GM12878 (cell line): Measurements from ENCODE around the gene GRIK3. TPM values are rescaled to one million over a fixed set of nuclear protein-coding genes. Genes with fewer than 3 reads are reported as not detected.

Experiments
- ATAC-seq: fragments of 200-7000 bp; cut with Tn5 transposase; 3 replicates; pipeline ENCODE4 v1.9.1; 2020; ENCODE audit warnings: mild to moderate bottlenecking, moderate library complexity
- BruUV-seq: library from RNA; stranded (reverse); fragments of 400-500 nt; replicated peaks from 2 replicates; lab custom pipeline; 2021; lab: Mats Ljungman, UMichigan
- CTCF ChIA-PET: fragments of 300-600 bp; sonication (Branson Sonifier 250); formaldehyde crosslinking; extraction: SDS; loops from one replicate; lab custom pipeline; 2021; ENCODE audit warnings: inconsistent platforms; lab: Yijun Ruan, JAX
- POLR2A ChIA-PET: fragments of 350-600 bp; formaldehyde crosslinking; extraction: SDS; loops from one replicate; lab custom pipeline; 2021; ENCODE audit warnings: inconsistent platforms; lab: Charles Lee
- RAD21 ChIA-PET: fragments of 300-600 bp; sonication (Branson Sonifier 250); formaldehyde crosslinking; loops from one replicate; lab custom pipeline; 2023; ENCODE audit warnings: antibody characterized with exemption; ENCODE audit not compliant: unreplicated experiment; lab: Charles Lee
- SMC1A ChIA-PET: fragments of 300-600 bp; sonication (Branson Sonifier 250); formaldehyde crosslinking; loops from one replicate; lab custom pipeline; 2023; ENCODE audit not compliant: unreplicated experiment, uncharacterized antibody; lab: Charles Lee
- DNase-seq: peaks from one replicate; pipeline ENCODE4 v3.0.0-alpha.2; 2011; ENCODE audit warnings: low read depth, low spot score
- FAIRE-seq: peaks from 3 replicates; lab custom pipeline; 2011; peaks lifted over from hg19 to GRCh38; lab: Jason Lieb, UNC
- H2AFZ ChIP-seq: 2 replicates; pipeline ENCODE4 v1.6.0; 2011; ENCODE audit warnings: low read depth, low read length, control low read depth; ENCODE audit not compliant: control insufficient read depth
- H3K27ac ChIP-seq: 2 replicates; pipeline ENCODE4 v1.5.1; 2011; ENCODE audit warnings: control low read depth; ENCODE audit not compliant: control insufficient read depth, insufficient read depth
- H3K27me3 ChIP-seq, 2 experiments: replicated peaks in 1 of 2; 2 replicates each; pipeline versions ENCODE4 v1.6.0 to v1.6.1; 2011; ENCODE audit warnings: low read length in 1 of 2; ENCODE audit not compliant: control insufficient read depth in 2 of 2, insufficient read depth in 2 of 2
- H3K36me3 ChIP-seq, 2 experiments: 2 replicates each; pipeline ENCODE4 v1.5.1; 2011; ENCODE audit warnings: low read length in 1 of 2; ENCODE audit not compliant: control insufficient read depth in 2 of 2, insufficient read depth in 2 of 2
- H3K4me1 ChIP-seq: 2 replicates; pipeline ENCODE4 v1.6.1; 2011; ENCODE audit warnings: mild to moderate bottlenecking, low read length, moderate library complexity, mixed read lengths; ENCODE audit not compliant: control insufficient read depth, insufficient read depth
- H3K4me2 ChIP-seq: 2 replicates; pipeline ENCODE4 v1.6.0; 2011; ENCODE audit warnings: control low read depth; ENCODE audit not compliant: control insufficient read depth, insufficient read depth
- H3K4me3 ChIP-seq: fragments of 200-600 bp; sonication (generic); 2 replicates; pipeline ENCODE4 v1.5.1; 2016
- H3K79me2 ChIP-seq: 2 replicates; pipeline ENCODE4 v1.6.0; 2011; ENCODE audit warnings: low read length; ENCODE audit not compliant: control insufficient read depth, insufficient read depth
- H3K9ac ChIP-seq: 2 replicates; pipeline ENCODE4 v1.8.0; 2011; ENCODE audit warnings: low read length, control low read depth, mixed read lengths; ENCODE audit not compliant: control insufficient read depth, insufficient read depth
- H3K9me3 ChIP-seq: replicated peaks from 3 replicates; pipeline ENCODE4 v1.5.1; 2011; ENCODE audit warnings: mild to moderate bottlenecking, low read length; ENCODE audit not compliant: control insufficient read depth, insufficient read depth
- H4K20me1 ChIP-seq: 2 replicates; pipeline ENCODE4 v1.6.0; 2011; ENCODE audit not compliant: control insufficient read depth, insufficient read depth
- BACH1 ChIP-seq: fragments of 450-650 bp; IDR thresholded peaks from 2 replicates; pipeline ENCODE4 v1.6.1; 2017; ENCODE audit warnings: mild to moderate bottlenecking, borderline replicate concordance
- BMI1 ChIP-seq: fragments of 450-650 bp; IDR thresholded peaks from 2 replicates; pipeline ENCODE4 v1.6.1; 2016; ENCODE audit warnings: mild to moderate bottlenecking, moderate library complexity, borderline replicate concordance
- DPF2 ChIP-seq: fragments of 450-650 bp; IDR thresholded peaks from 2 replicates; pipeline ENCODE4 v1.6.1; 2017; ENCODE audit warnings: mild to moderate bottlenecking
- EP300 ChIP-seq, 2 experiments: fragments of 150-350 bp in 1 of 2; IDR thresholded peaks; 2 replicates each; pipeline ENCODE4 v1.6.1; 2011 to 2012; ENCODE audit warnings: low read depth in 2 of 2, low read length in 2 of 2, borderline replicate concordance in 1 of 2, improper control_type of control experiment in 1 of 2, inconsistent platforms in 1 of 2; ENCODE audit not compliant: control insufficient read depth in 1 of 2
- FOXK2 ChIP-seq: fragments of 450-650 bp; IDR thresholded peaks from 2 replicates; pipeline ENCODE4 v1.6.1; 2017; ENCODE audit warnings: mild to moderate bottlenecking, moderate library complexity
- IRF4 ChIP-seq: IDR thresholded peaks from 2 replicates; pipeline ENCODE4 v1.6.1; 2011; ENCODE audit warnings: low read depth, low read length
- MYC ChIP-seq: IDR thresholded peaks from 2 replicates; pipeline ENCODE4 v1.6.1; 2011; ENCODE audit warnings: mild to moderate bottlenecking, low read length, moderate library complexity, inconsistent platforms; ENCODE audit not compliant: insufficient read depth, insufficient replicate concordance, insufficient read length, severe bottlenecking
- NBN ChIP-seq: fragments of 450-650 bp; IDR thresholded peaks from 2 replicates; pipeline ENCODE4 v1.6.1; 2016
- NFIC ChIP-seq: IDR thresholded peaks from 2 replicates; pipeline ENCODE4 v1.6.1; 2012; ENCODE audit warnings: low read depth, mild to moderate bottlenecking, inconsistent platforms, low read length, moderate library complexity
- POLR2AphosphoS2 ChIP-seq: IDR thresholded peaks from 2 replicates; pipeline ENCODE4 v1.6.1; 2011; ENCODE audit warnings: low read depth, mild to moderate bottlenecking, low read length, improper control_type of control experiment, moderate library complexity
- POU2F2 ChIP-seq: IDR thresholded peaks from 3 replicates; pipeline ENCODE4 v1.6.1; 2011; ENCODE audit warnings: low read depth, mild to moderate bottlenecking, low read length, borderline replicate concordance
- STAT1 ChIP-seq: fragments of 450-650 bp; conservative IDR thresholded peaks from 2 replicates; pipeline ENCODE4 v1.6.1; 2014; ENCODE audit warnings: antibody characterized with exemption, mild to moderate bottlenecking
- ZNF207 ChIP-seq: fragments of 450-650 bp; IDR thresholded peaks from 2 replicates; pipeline ENCODE4 v1.6.1; 2014; ENCODE audit warnings: antibody characterized with exemption, mild to moderate bottlenecking, borderline replicate concordance
- WGBS: methylation state at CpG from one replicate; pipeline ENCODE4 v1.1.6; 2016; ENCODE audit warnings: low lambda C conversion rate; ENCODE audit not compliant: insufficient replicate concordance, insufficient coverage; ENCODE audit errors: missing lambda C conversion rate; 5-methylcytosine and 5-hydroxymethylcytosine counted together
- in situ Hi-C: fragments of 300-500 bp; cut with MboI; formaldehyde crosslinking; loops from 9 replicates; pipeline ENCODE4 v1.14.3; 2018; ENCODE audit warnings: mixed read lengths
- intact Hi-C: fragments of 100-400 bp; cut with micrococcal nuclease; formaldehyde crosslinking; loops from one replicate; pipeline ENCODE4 v1.14.2; 2022; ENCODE audit not compliant: unreplicated experiment
- polyA plus RNA-seq, 11 experiments: library from polyadenylated mRNA; depleted of rRNA in 4 of 11; unstranded in 6 of 11; stranded (reverse) in 5 of 11; fragments of >200 nt; fragmentation: Nextera tagmentation in 4 of 11; fragmentation: Illumina TruSeq in 1 of 11; extraction: Ambion mirVana in 4 of 11; extraction: Trizol in 1 of 11; gene quantifications; 1 replicate in 1 of 11; 2 replicates in 10 of 11; pipeline versions ENCODE4 v1.2.1 to v1.2.3, GENCODE V29; 2011 to 2016; ENCODE audit warnings: inconsistent platforms in 2 of 11, missing spikeins in 2 of 11, low read depth in 1 of 11
- total RNA-seq, 4 experiments: library from RNA; depleted of rRNA in 3 of 4; stranded (reverse); fragments of >200 nt in 3 of 4; fragmentation: Illumina TruSeq in 1 of 4; extraction: Trizol in 1 of 4; gene quantifications; 2 replicates each; pipeline versions ENCODE4 v1.2.1 to v1.2.3, GENCODE V29; 2013 to 2021
- TF ChIP-seq, protein P1 (sequence below): fragments of 450-650 bp; IDR thresholded peaks from 2 replicates; pipeline ENCODE4 v1.6.1; 2018; ENCODE audit warnings: mild to moderate bottlenecking, low read depth, moderate library complexity; ENCODE audit not compliant: partially characterized antibody
- TF ChIP-seq, protein P2 (sequence below): IDR thresholded peaks from 2 replicates; pipeline ENCODE4 v1.6.1; 2012; ENCODE audit warnings: low read depth, low read length, improper control_type of control experiment

Gene GRIK3
- total and polyA plus RNA-seq, 10 of the 15 experiments (the other 5 are each of a cell fraction or from before 2014, with no cell fraction given): not detected

DNA sequence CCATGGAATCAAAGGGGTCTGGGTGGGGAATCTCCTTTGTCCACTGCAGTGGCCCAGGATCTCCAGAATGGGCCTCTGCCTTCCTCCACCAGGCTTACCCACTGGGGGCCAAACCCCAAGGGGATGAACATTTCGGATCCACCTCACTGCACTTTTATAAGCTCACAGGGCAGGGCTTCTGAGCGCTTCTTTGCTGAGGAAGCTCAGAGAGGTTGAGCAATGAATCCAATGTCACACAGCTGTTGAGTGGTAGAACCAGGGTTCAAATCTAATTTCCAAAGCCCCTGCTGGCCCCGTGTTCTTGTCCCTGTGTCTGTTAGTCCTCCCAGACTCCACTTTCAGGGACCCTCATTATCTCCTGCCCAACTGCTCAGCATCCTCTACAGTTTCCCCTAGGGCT, 250.8 kb downstream of the GRIK3 start (continued):
- TF ChIP-seq, protein P1, sequence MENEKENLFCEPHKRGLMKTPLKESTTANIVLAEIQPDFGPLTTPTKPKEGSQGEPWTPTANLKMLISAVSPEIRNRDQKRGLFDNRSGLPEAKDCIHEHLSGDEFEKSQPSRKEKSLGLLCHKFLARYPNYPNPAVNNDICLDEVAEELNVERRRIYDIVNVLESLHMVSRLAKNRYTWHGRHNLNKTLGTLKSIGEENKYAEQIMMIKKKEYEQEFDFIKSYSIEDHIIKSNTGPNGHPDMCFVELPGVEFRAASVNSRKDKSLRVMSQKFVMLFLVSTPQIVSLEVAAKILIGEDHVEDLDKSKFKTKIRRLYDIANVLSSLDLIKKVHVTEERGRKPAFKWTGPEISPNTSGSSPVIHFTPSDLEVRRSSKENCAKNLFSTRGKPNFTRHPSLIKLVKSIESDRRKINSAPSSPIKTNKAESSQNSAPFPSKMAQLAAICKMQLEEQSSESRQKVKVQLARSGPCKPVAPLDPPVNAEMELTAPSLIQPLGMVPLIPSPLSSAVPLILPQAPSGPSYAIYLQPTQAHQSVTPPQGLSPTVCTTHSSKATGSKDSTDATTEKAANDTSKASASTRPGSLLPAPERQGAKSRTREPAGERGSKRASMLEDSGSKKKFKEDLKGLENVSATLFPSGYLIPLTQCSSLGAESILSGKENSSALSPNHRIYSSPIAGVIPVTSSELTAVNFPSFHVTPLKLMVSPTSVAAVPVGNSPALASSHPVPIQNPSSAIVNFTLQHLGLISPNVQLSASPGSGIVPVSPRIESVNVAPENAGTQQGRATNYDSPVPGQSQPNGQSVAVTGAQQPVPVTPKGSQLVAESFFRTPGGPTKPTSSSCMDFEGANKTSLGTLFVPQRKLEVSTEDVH: no peak
- TF ChIP-seq BMI1 (no peak), IRF4 (no peak), FOXK2 (no peak)

DNA sequence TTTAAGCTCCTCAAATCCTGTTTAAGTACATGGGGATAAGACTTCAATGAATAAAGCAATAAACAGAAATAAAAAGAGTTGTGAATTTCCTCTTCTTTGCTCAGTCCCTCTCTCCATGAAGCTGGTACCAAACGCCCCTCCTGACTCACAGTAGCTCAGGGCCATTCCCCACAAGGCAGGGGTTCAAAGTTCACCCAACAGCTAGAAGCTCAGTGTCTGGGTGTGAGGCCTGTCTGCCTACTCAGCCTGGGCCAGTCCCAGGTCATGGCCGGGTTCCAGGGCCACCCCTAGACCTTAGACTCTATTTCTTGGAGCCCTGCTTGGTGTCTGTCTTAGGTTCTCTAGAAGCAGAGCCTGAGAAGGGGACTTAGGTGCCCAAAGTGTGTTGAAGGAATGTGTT, 251.5 kb downstream of the GRIK3 start:
- POLR2A ChIA-PET: no interaction called here
- no peak for ATAC-seq
- intact Hi-C loops: no loop called here

More for the DNA sequence above, 251.5 kb downstream of the GRIK3 start:
- Histone ChIP-seq H3K4me3 (no peak overlapping the region), H2AFZ (no peak overlapping the region), H4K20me1 (no peaks in the 10 kb centered on the region), H3K4me1 (no peaks in the 10 kb centered on the region), H3K27me3 (peaks cover 2 to 4% of the 10 kb centered on the region in 2 experiments; a peak in 3 of 4 replicates), H3K79me2 (no peaks in the 10 kb centered on the region), H3K27ac (no peak overlapping the region), H3K36me3 (no peaks in the 10 kb centered on the region), H3K9ac (no peak overlapping the region)
- FAIRE-seq (no peak), DNase-seq (no peak)
- RAD21 ChIA-PET: interaction anchor here (0.6 kb wide), 1 partner anchor 713 kb away, joined by 3 read pairs; no protein-coding TSS in a partner anchor
- SMC1A ChIA-PET: no interaction called here
- no peak for TF ChIP-seq POLR2AphosphoS2
- no peak for TF ChIP-seq STAT1
- no peak for TF ChIP-seq NFIC
- no peak for TF ChIP-seq DPF2
- TF ChIP-seq POU2F2: no peak
- TF ChIP-seq EP300 (IDR thresholded peaks at IDR 0.05; ENCODE audit: borderline replicate concordance in 1 of 2, control insufficient read depth in 1 of 2, low read depth in 2 of 2, low read length in 2 of 2): no peak
- no peak for TF ChIP-seq BACH1
- TF ChIP-seq, protein P2, sequence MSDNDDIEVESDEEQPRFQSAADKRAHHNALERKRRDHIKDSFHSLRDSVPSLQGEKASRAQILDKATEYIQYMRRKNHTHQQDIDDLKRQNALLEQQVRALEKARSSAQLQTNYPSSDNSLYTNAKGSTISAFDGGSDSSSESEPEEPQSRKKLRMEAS: no peak
- no peak for TF ChIP-seq MYC
- TF ChIP-seq ZNF207: no peak
- TF ChIP-seq NBN: no peak
- TF ChIP-seq, all 136 proteins: peak for 0
- no peak overlapping the region for H3K4me2 ChIP-seq
- in situ Hi-C loops: no loop called here
- BruUV-seq: no TSS peak
- no peaks in the 10 kb centered on the region for H3K9me3 ChIP-seq
- CTCF ChIA-PET: no interaction called here
- 0% methylated on average over 2 of the region's 2 CpGs for WGBS
